Immature natural killer cell (primary cell): ENCODE results near the gene CWC25. TPM values are rescaled to one million over a fixed set of nuclear protein-coding genes. Genes with fewer than 3 reads are reported as not detected.
A peak's percentile ranks its signal among the peaks of the same experiment; 100 is the strongest.
"Not testable (repeated sequence)": the region's sequence is repeated elsewhere in the genome, so short reads cannot be mapped to it uniquely, and the experiment has no call there.

Experiments
- DNase-seq, 3 donors: peaks; one replicate each; pipeline ENCODE4 v3.0.0; 2022; ENCODE audit warnings: mixed read lengths in 1 of 3
- H3K27ac Mint-ChIP-seq, 6 donors: one replicate each; pipeline ENCODE4 v1.8.0; 2020; ENCODE audit warnings: mixed read lengths in 6 of 6, mild to moderate bottlenecking in 5 of 6, inconsistent platforms in 4 of 6, moderate library complexity in 3 of 6
- H3K27me3 Mint-ChIP-seq, 3 donors: one replicate each; pipeline ENCODE4 v1.8.0; 2020 to 2021; ENCODE audit warnings: low read depth in 3 of 3, mild to moderate bottlenecking in 3 of 3, mixed read lengths in 3 of 3, moderate library complexity in 3 of 3, inconsistent platforms in 1 of 3
- H3K36me3 Mint-ChIP-seq, 3 donors: one replicate each; pipeline ENCODE4 v1.8.0; 2020; ENCODE audit warnings: mixed read lengths in 3 of 3, inconsistent platforms in 2 of 3, mild to moderate bottlenecking in 2 of 3
- H3K4me1 Mint-ChIP-seq, 2 donors: one replicate each; pipeline ENCODE4 v1.8.0; 2020; ENCODE audit warnings: inconsistent platforms in 2 of 2, mild to moderate bottlenecking in 2 of 2, mixed read lengths in 2 of 2, moderate library complexity in 1 of 2
- H3K4me3 Mint-ChIP-seq, 5 donors: one replicate each; pipeline ENCODE4 v1.8.0; 2020; ENCODE audit warnings: mild to moderate bottlenecking in 5 of 5, mixed read lengths in 5 of 5, inconsistent platforms in 3 of 5, moderate library complexity in 3 of 5
- H3K9me3 Mint-ChIP-seq, 6 donors: one replicate each; pipeline ENCODE4 v1.8.0; 2020; ENCODE audit warnings: mild to moderate bottlenecking in 6 of 6, mixed read lengths in 6 of 6, inconsistent platforms in 4 of 6, moderate library complexity in 3 of 6
- polyA plus RNA-seq, 3 donors: library from polyadenylated mRNA; unstranded; fragments of 300-500 nt; fragmentation: Illumina TruSeq; gene quantifications; one replicate each; pipeline ENCODE4 v1.2.3, GENCODE V29; 2021

Gene CWC25
- polyA plus RNA-seq, 3 donors from 2014 or later: 4.3 to 11.1 (median 5.2) TPM

DNA sequence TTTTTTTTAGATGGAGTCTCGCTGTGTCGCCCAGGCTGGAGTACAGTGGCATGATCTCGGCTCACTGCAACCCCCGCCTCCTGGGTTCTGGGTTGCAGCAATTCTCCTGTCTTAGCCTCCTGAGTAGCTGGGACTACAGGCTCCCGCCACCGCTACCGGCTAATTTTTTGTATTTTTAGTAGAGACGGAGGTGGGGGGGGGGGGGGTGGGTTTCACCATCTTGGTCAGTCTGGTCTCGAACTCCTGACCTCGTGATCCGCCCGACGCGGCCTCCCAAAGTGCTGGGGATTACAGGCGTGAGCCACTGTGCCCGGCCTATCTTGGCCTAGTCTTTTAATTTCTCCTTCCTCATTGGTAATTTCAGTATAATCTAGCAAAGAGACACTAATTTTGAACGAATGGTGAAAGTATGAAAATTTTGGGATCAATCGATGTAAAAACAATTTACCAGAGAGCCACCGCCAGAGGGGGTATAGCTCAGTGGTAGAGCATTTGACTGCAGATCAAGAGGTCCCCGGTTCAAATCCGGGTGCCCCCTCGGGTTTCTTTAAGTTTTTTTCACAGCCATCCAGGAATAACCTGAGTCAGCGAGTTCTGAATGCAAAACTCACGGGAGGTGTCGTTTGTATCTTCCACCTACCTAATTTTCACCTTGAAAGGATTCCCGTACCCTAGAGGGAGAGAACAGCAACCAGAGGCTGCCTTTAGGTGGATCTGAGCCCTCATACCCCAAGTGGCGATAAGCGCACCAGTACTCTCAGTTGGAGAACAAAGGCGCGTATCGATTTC lies 42.3 kb upstream of the CWC25 start:
- Mint-ChIP-seq H3K27ac (peak overlapping the region; percentile 79 to 99 (median 97)), H3K36me3 (no peaks in the 10 kb centered on the region), H3K4me3 (peak overlapping the region; percentile 43 to 99 (median 98)), H3K4me1 (peaks cover 32 to 33% of the 10 kb centered on the region in 2 donors), H3K9me3 (no peaks in the 10 kb centered on the region), H3K27me3 (peaks cover 19 to 35% (median 19%) of the 10 kb centered on the region in 3 donors)
- DNase-seq: peak in 1 of 3 donors; percentile 56

DNA sequence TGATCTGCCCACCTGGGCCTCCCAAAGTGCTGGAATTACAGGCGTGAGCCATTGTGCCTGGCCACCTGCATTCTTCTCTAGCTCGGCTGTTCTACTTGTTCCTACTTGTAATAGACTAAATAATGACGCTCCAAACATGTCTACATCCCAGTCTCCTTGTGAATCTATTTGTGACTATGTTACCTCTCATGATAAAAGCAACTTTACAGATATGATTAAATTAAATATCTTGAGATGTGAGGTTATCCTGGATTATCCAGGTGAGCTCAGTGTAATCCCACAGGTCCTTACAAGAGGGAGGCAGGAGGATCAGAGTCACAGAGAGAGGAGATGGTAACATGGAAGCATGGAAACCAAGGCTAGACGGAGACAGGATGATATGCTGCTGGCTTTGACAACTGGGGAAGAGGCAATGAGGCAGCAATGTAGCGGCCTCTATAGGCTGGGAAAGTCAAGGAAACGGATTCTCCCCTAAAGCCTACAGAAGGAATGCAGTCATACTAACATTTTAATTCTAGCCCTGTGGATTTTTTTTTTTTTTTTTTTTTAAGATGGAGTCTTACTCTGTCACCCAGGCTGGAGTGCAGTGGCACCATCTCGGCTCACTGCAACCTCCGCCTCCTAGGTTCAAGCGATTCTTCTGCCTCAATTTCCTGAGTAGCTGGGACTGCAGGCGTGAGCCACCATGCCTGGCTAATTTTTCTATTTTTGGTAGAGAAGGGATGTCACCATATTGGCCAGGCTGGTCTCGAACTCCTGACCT lies 39.7 kb upstream of the CWC25 start:
- Mint-ChIP-seq H3K27me3 (peaks cover 9 to 27% (median 21%) of the 10 kb centered on the region in 3 donors), H3K36me3 (no peaks in the 10 kb centered on the region), H3K4me3 (no peak overlapping the region), H3K9me3 (no peaks in the 10 kb centered on the region), H3K27ac (peak overlapping the region in 2 of 6 donors; percentile 59 to 64), H3K4me1 (peaks cover 18 to 20% of the 10 kb centered on the region in 2 donors)
- no peak for DNase-seq

DNA sequence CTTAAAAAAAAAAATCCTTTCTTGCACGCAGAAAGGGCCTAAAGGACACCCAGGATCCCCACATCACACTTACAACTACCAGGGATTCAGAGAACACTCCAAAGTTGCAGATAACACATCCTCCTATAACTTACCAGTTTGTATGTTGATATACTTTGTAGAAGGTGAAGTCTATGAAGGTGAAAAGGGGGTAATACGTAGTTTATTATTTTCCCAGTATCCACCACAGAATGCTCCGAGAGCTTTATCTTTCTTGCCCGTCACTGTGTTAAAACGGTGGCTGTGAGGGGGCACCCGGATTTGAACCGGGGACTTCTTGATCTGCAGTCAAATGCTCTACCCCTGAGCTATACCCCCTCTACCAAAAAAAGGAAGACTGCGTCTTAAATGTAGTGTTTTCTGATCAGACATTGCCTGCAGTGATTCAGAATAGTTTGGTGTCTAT lies 36.3 kb upstream of the CWC25 start:
- no peaks in the 10 kb centered on the region for H3K4me1 Mint-ChIP-seq
- no peak overlapping the region for H3K27ac Mint-ChIP-seq
- no peak overlapping the region for H3K4me3 Mint-ChIP-seq
- no peaks in the 10 kb centered on the region for H3K9me3 Mint-ChIP-seq
- DNase-seq: no peak
- H3K27me3 Mint-ChIP-seq: peaks cover 0 to 7% (median 7%) of the 10 kb centered on the region in 3 donors
- no peaks in the 10 kb centered on the region for H3K36me3 Mint-ChIP-seq

DNA sequence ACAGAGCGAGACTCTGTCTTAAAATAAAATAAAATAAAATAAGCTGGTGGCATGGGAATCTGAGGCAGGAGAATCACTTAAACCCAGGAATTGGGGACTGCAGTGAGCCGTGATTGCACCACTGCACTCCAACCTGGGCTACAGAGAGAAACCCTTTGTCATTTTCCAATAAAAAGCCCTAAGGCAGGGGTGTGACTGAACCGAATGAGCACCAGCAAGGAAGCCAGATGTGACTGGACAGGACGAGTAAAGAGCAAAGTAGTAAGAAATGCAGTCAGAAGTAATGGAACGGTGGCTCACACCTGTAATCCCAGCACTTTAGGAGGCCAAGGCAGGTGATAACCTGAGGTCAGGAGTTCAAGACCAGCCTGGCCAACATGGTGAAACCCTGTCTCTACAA lies 32.1 kb upstream of the CWC25 start:
- Mint-ChIP-seq H3K27me3 (peaks cover 7 to 10% (median 7%) of the 10 kb centered on the region in 3 donors), H3K36me3 (peaks cover 0 to 6% (median 4%) of the 10 kb centered on the region in 3 donors), H3K4me1 (peaks cover 23 to 24% of the 10 kb centered on the region in 2 donors), H3K27ac (no peak overlapping the region), H3K9me3 (no peaks in the 10 kb centered on the region), H3K4me3 (no peak overlapping the region)
- DNase-seq: no peak

GRCh38 chr17:38855101-38855714 lies 30.1 kb upstream of the CWC25 start:
- Mint-ChIP-seq H3K4me1 (peaks cover 44 to 45% of the 10 kb centered on the region in 2 donors), H3K27me3 (peaks cover 5 to 10% (median 7%) of the 10 kb centered on the region in 3 donors), H3K36me3 (peaks cover 6 to 21% (median 19%) of the 10 kb centered on the region in 3 donors), H3K27ac (peak overlapping the region in 2 of 6 donors; percentile 42 to 45)
- H3K9me3 Mint-ChIP-seq, DNase-seq, H3K4me3 Mint-ChIP-seq: not testable (repeated sequence)

DNA sequence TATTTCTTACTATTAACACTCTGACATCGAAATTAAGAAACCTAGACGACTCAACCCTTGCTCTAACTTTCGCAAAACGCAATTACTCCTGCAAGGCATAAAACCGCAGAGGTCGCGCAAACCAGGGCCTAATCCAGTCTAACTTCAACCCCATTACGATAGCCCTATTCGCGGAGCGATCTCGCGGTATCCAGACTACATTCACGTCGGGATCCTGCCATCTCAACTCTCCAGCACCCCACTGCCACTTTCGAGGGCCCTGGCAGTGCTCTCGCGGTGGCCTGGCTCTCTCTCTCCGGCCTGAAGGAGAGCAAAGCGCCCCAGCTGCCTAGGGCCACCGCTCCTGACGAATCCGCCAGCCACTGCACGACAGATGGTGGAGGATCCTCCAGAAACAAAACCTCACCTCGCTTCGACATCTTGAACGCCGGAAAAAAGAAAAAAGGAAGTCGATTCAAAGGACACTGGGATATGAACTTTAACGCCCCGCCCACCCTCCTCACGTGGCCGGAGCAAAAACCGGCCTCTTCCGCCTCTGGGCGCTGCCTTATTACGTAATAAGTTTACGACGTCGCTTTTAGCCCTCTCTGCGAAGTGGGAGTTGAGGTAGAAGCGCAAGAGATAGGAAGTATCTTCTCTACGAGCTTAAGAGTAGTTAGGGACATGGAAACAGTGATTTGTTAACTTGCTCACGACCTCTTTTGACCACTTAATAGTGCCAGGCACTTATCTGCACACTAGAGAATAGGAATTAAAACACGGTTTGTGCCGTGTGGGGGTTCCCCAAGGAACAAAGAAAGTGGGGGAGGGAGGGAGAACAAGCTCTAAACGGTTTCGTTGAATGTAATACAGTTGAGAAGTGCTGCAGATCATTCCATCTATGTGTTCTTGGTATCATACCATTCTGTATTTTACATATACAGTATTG lies 28.4 kb upstream of the CWC25 start, which contains the start of gene RPL23:
Gene RPL23, minus strand, starts transcription at position 430 of the 928 bp plus-strand sequence. Its CDS starts 11 bp downstream, at position 419.
- Mint-ChIP-seq H3K36me3 (peaks cover 11 to 33% (median 27%) of the 10 kb centered on the region in 3 donors), H3K27me3 (peaks cover 3 to 10% (median 7%) of the 10 kb centered on the region in 3 donors), H3K4me3 (peak within 1 kb of the TSS; percentile 92 to 98 (median 95)), H3K9me3 (no peaks in the 10 kb centered on the region), H3K4me1 (peaks cover 44 to 47% of the 10 kb centered on the region in 2 donors), H3K27ac (peak within 1 kb of the TSS; percentile 97 to 100 (median 99))
- peak; percentile 89 to 91 (median 90) for DNase-seq

DNA sequence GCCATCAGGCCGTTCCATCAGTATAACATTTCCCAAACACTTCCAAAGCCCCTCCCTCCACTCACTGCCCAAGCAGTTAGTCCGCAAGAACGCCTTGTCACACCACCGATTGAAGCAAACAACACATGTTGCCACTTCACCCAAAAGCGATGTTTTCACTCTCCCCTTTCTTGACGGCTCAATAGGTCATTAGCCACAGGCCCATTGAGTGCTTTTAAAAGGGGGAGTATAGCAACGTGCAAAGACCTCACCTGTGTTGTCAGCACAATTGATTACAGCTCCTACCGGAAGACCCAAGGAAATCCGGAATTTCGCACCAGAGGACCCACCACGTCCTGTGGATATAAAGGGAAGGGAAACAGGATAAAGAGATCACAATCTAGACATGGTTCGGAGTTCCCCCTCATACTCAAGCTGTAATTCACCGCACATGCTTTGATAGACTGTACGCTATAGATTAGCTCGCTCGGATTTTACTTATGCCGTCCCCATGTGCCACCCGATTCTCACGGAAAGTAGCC lies 27.7 kb upstream of the CWC25 start:
- peak in 2 of 3 donors; percentile 35 to 36 for DNase-seq
- peaks cover 3 to 10% (median 7%) of the 10 kb centered on the region in 3 donors for H3K27me3 Mint-ChIP-seq
- peaks cover 11 to 33% (median 27%) of the 10 kb centered on the region in 3 donors for H3K36me3 Mint-ChIP-seq
- H3K27ac Mint-ChIP-seq: peak overlapping the region; percentile 97 to 100 (median 99)
- peaks cover 44 to 47% of the 10 kb centered on the region in 2 donors for H3K4me1 Mint-ChIP-seq
- no peaks in the 10 kb centered on the region for H3K9me3 Mint-ChIP-seq
- H3K4me3 Mint-ChIP-seq: peak overlapping the region; percentile 92 to 98 (median 95)

- peaks cover 44 to 47% of the 10 kb centered on the region in 2 donors for H3K4me1 Mint-ChIP-seq
- H3K9me3 Mint-ChIP-seq: no peaks in the 10 kb centered on the region
- H3K36me3 Mint-ChIP-seq: peaks cover 11 to 33% (median 27%) of the 10 kb centered on the region in 3 donors
- H3K27ac Mint-ChIP-seq: peak overlapping the region; percentile 97 to 100 (median 99)
- peak overlapping the region; percentile 76 to 98 (median 95) for H3K4me3 Mint-ChIP-seq
- H3K27me3 Mint-ChIP-seq: peaks cover 3 to 10% (median 7%) of the 10 kb centered on the region in 3 donors
- no peak for DNase-seq
These were observed 26.3 kb upstream of the CWC25 start for GRCh38 chr17:38851434-38851833.

DNA sequence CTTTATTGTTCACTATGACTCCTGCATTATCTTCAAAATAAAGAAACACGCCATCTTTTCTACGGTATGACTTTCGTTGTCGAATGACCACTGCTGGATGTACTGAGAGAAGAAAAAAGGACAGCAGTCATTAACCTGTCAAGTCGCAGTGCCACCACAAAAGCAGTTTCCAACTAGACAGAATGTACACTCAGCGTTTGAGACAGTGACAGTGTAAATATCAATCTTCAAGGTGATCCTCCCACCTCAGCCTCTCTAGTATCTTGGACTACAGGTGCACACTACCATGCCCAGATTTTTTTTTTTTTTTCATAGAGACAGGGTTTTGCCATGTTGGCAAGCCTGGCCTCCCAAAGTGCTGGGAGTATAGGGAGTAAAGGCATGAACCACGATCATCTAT lies 25.3 kb upstream of the CWC25 start:
- DNase-seq: no peak
- Mint-ChIP-seq H3K4me1 (peaks cover 44 to 47% of the 10 kb centered on the region in 2 donors), H3K27me3 (peaks cover 3 to 10% (median 5%) of the 10 kb centered on the region in 3 donors), H3K36me3 (peaks cover 11 to 33% (median 27%) of the 10 kb centered on the region in 3 donors), H3K27ac (peak overlapping the region; percentile 53 to 99 (median 86)), H3K4me3 (peak overlapping the region in 2 of 5 donors; percentile 3 to 14), H3K9me3 (no peaks in the 10 kb centered on the region)

DNA sequence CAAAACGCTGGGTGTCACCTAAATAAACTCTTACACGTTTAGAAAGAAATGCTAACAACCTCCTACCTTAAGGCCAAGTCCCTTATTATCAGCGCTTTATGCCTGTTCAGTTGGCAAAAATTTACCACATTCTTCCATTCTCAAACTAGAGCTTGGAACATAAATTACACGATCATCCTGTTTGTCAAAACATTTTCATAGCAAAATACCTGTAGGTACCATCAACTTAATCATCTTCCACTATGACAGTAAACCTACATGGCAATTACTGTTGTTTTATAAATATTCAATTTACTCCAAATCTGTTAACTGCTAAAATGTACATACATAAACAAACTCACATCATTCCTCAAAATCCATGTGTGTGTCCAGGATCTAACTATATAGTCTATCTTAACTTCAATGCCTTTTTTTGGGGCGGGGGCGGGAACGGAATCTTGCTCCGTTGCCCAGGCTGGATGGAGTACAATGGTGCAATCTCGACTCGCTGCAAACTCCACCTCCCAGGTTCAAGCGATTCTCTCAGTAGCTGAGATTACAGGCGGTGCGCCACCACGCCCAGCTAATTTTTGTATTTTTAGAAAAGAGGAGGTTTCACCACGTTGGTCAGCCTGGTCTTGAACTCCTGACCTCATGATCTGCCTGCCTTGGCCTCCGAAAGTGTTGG lies 24.0 kb upstream of the CWC25 start:
- Mint-ChIP-seq H3K36me3 (peaks cover 11 to 33% (median 27%) of the 10 kb centered on the region in 3 donors), H3K4me1 (peaks cover 39 to 40% of the 10 kb centered on the region in 2 donors), H3K9me3 (no peaks in the 10 kb centered on the region), H3K27ac (peak overlapping the region in 4 of 6 donors; percentile 41 to 75 (median 60)), H3K27me3 (peaks cover 5 to 9% (median 5%) of the 10 kb centered on the region in 3 donors), H3K4me3 (no peak overlapping the region)
- DNase-seq: no peak

DNA sequence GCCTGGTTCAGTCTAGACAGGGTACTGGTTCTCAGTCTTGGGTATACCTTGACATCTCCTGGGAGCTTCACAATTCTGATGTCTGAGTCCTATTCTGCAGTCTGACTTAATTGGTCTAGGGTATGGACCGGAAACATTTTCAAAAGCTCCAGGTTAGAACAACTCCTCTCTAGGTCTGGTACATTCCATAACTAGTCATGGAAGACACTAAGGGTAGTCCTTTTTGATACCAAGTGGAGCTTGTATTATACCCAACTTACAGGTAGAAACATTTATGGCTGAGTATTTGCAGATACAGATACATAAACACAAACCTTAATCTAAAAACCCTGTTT lies 23.4 kb upstream of the CWC25 start:
- Mint-ChIP-seq H3K27me3 (peaks cover 2 to 5% (median 2%) of the 10 kb centered on the region in 3 donors), H3K4me3 (no peak overlapping the region), H3K27ac (peak overlapping the region in 2 of 6 donors; percentile 41 to 74), H3K4me1 (peaks cover 33 to 35% of the 10 kb centered on the region in 2 donors), H3K36me3 (peaks cover 11 to 33% (median 27%) of the 10 kb centered on the region in 3 donors), H3K9me3 (no peaks in the 10 kb centered on the region)
- no peak for DNase-seq

DNA sequence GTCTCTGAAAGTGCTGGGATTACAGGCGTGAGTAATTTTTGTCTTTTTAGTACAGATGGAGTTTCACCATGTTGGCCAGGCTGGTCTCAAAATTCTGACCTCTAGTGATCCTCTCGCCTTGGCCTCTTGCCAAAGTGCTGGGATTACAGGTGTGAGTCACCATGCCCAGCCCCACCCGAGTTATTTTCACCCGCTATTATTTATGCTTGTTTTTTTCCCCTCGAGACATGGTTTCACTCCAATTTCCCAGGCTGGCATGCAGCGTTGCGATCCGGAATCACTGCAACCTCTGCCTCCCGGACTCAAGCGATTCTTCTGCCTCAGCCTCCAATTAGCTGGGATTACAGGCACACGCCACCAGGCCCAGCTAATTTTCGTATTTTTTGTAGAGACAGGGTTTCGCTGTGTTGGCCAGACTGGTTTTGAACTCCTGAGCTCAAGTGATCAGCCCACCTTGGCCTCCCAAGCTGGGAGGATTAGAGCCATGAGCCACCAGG lies 19.2 kb upstream of the CWC25 start:
- H3K4me3 Mint-ChIP-seq: no peak overlapping the region
- H3K9me3 Mint-ChIP-seq: no peaks in the 10 kb centered on the region
- peaks cover 0 to 2% (median 0%) of the 10 kb centered on the region in 3 donors for H3K27me3 Mint-ChIP-seq
- no peak overlapping the region for H3K27ac Mint-ChIP-seq
- no peak for DNase-seq
- H3K4me1 Mint-ChIP-seq: no peaks in the 10 kb centered on the region
- peaks cover 4 to 6% (median 6%) of the 10 kb centered on the region in 3 donors for H3K36me3 Mint-ChIP-seq
